Peyer's patch (tissue), 4 donors: ENCODE data around the gene PACSIN1. TPM values are rescaled to one million over a fixed set of nuclear protein-coding genes. Genes with fewer than 3 reads are reported as not detected.

Experiments
- DNase-seq, 3 donors: peaks; one replicate each; pipeline ENCODE4 v3.0.0-alpha.2; 2017 to 2019
- H3K27ac ChIP-seq, 4 donors: fragments of 200-600 bp; sonication (generic); one replicate each; pipeline ENCODE4 v1.5.1; 2016 to 2019
- H3K27me3 ChIP-seq, 2 donors: fragments of 200-600 bp; sonication (generic); one replicate each; pipeline ENCODE4 v1.5.1; 2019
- H3K36me3 ChIP-seq, 3 donors: fragments of 200-600 bp; sonication (generic); one replicate each; pipeline ENCODE4 v1.5.1; 2016 to 2019
- H3K4me1 ChIP-seq, 4 donors: fragments of 200-600 bp; sonication (generic); one replicate each; pipeline ENCODE4 v1.5.1; 2016 to 2019
- H3K4me3 ChIP-seq, 4 donors: fragments of 200-600 bp; sonication (generic); 1 replicate in 3 of 4; 2 replicates in 1 of 4; pipeline ENCODE4 v1.5.1; 2016 to 2019; ENCODE audit warnings: mild to moderate bottlenecking in 1 of 4
- H3K9me3 ChIP-seq, 4 donors: fragments of 200-600 bp; sonication (generic); one replicate each; pipeline ENCODE4 v1.5.1; 2016 to 2019; ENCODE audit warnings: mild to moderate bottlenecking in 1 of 4
- CTCF ChIP-seq, 6 experiments: fragments of 450-650 bp in 4 of 6; fragments of 200-600 bp in 2 of 6; sonication (generic) in 1 of 6; IDR thresholded peaks; one replicate each; pipeline ENCODE4 v1.5.1; 2017 to 2019; ENCODE audit warnings: antibody characterized with exemption in 6 of 6, mild to moderate bottlenecking in 3 of 6, moderate library complexity in 1 of 6
- POLR2A ChIP-seq, 2 donors: fragments of 450-650 bp; IDR thresholded peaks; one replicate each; pipeline ENCODE4 v1.5.1; 2017; ENCODE audit warnings: antibody characterized with exemption in 2 of 2, mild to moderate bottlenecking in 2 of 2, moderate library complexity in 2 of 2
- total RNA-seq, 4 donors: library from RNA; depleted of rRNA; stranded (reverse); fragments of >200 nt; gene quantifications; one replicate each; pipeline ENCODE4 v1.1.0, GENCODE V29; 2016

The PACSIN1 gene
- total RNA-seq, 4 donors from 2014 or later = 0.28 to 9.9 (median 0.40) TPM; not detected in 1

GRCh38 chr6:34547701-34548644 lies 82.1 kb downstream of the PACSIN1 start:
- Histone ChIP-seq H3K27me3 (no peaks in the 10 kb centered on the region), H3K4me3 (no peak overlapping the region), H3K27ac (peak overlapping the region in 2 of 4 donors; percentile 56 to 57), H3K36me3 (no peaks in the 10 kb centered on the region), H3K9me3 (no peaks in the 10 kb centered on the region), H3K4me1 (peaks cover 0 to 23% (median 0%) of the 10 kb centered on the region in 4 donors)
- TF ChIP-seq CTCF (IDR thresholded peaks at IDR 0.05) = no peak
- no peak for TF ChIP-seq POLR2A (IDR thresholded peaks at IDR 0.05)
- peak in 1 of 3 donors; percentile 70 for DNase-seq

GRCh38 chr6:34549026-34549803 lies 83.3 kb downstream of the PACSIN1 start:
- H3K4me1 ChIP-seq = peaks cover 0 to 23% (median 0%) of the 10 kb centered on the region in 4 donors
- DNase-seq = no peak
- no peak overlapping the region for H3K27ac ChIP-seq

GRCh38 chr6:34549804-34550202 lies 83.9 kb downstream of the PACSIN1 start:
- Histone ChIP-seq H3K9me3 (no peaks in the 10 kb centered on the region), H3K27ac (no peak overlapping the region), H3K36me3 (no peaks in the 10 kb centered on the region), H3K27me3 (no peaks in the 10 kb centered on the region), H3K4me3 (no peak overlapping the region), H3K4me1 (peaks cover 0 to 23% (median 0%) of the 10 kb centered on the region in 4 donors)
- no peak for DNase-seq
- TF ChIP-seq CTCF (IDR thresholded peaks at IDR 0.05) (no peak), POLR2A (IDR thresholded peaks at IDR 0.05) (no peak)

More at GRCh38 chr6:34549026-34549803, 83.3 kb downstream of the PACSIN1 start:
- no peak overlapping the region for H3K4me3 ChIP-seq
- H3K9me3 ChIP-seq = no peaks in the 10 kb centered on the region
- TF ChIP-seq POLR2A (IDR thresholded peaks at IDR 0.05) (no peak), CTCF (IDR thresholded peaks at IDR 0.05) (no peak)
- H3K27me3 ChIP-seq = no peaks in the 10 kb centered on the region
- H3K36me3 ChIP-seq = no peaks in the 10 kb centered on the region

- H3K36me3 ChIP-seq = no peaks in the 10 kb centered on the region
- H3K4me1 ChIP-seq = peaks cover 0 to 15% (median 0%) of the 10 kb centered on the region in 4 donors
- H3K9me3 ChIP-seq = no peaks in the 10 kb centered on the region
- no peak overlapping the region for H3K4me3 ChIP-seq
- no peak for TF ChIP-seq CTCF (IDR thresholded peaks at IDR 0.05)
- no peak for TF ChIP-seq POLR2A (IDR thresholded peaks at IDR 0.05)
- no peak overlapping the region for H3K27ac ChIP-seq
- no peaks in the 10 kb centered on the region for H3K27me3 ChIP-seq
- no peak for DNase-seq
These were observed 85.8 kb downstream of the PACSIN1 start for GRCh38 chr6:34551720-34552119.

- Histone ChIP-seq H3K27ac (no peak overlapping the region), H3K9me3 (no peaks in the 10 kb centered on the region)
These were observed 86.7 kb downstream of the PACSIN1 start for GRCh38 chr6:34552620-34553019.

More at GRCh38 chr6:34552620-34553019, 86.7 kb downstream of the PACSIN1 start:
- Histone ChIP-seq H3K36me3 (no peaks in the 10 kb centered on the region), H3K27me3 (no peaks in the 10 kb centered on the region), H3K4me3 (no peak overlapping the region), H3K4me1 (peaks cover 0 to 6% (median 0%) of the 10 kb centered on the region in 4 donors)
- TF ChIP-seq CTCF (IDR thresholded peaks at IDR 0.05) (no peak), POLR2A (IDR thresholded peaks at IDR 0.05) (no peak)
- DNase-seq = no peak
